HFF-Myc (cell line): ENCODE data around the gene CYP27A1.

ENCODE experiments used
- DNase-seq: peaks from one replicate; pipeline ENCODE4 v3.0.0-alpha.2; 2011; ENCODE audit warnings: low read depth; ENCODE audit errors: extremely low read depth
- H3K4me3 ChIP-seq: replicated peaks from 2 replicates; pipeline ENCODE4 v1.5.1; 2011; ENCODE audit warnings: low read depth, mild to moderate bottlenecking, control low read depth, low read length
- TF ChIP-seq, protein P1 (sequence below): IDR thresholded peaks from 2 replicates; pipeline ENCODE4 v1.5.1; 2012; ENCODE audit warnings: mild to moderate bottlenecking, low read depth, low read length, control low read depth; ENCODE audit errors: missing control alignments

Gene CYP27A1

DNA sequence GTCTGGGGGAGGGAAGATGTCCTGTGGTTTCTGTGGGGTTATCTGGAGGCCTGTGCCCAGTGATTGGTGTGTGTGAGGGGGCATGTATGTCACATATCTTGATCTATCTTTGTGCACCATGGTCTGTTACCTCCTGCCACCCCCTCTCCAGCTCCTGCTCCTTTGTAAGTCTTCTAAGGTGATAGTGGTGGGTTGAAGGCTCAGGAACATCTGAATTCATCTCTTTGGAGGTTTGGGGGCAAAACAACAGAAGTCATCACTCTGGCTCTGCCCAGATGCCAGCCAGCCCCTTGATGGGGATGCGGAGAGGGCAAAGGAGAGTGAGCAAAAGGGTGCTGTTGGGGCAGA lies 74.9 kb downstream of the CYP27A1 start:
- no peak for DNase-seq
- TF ChIP-seq, protein P1, sequence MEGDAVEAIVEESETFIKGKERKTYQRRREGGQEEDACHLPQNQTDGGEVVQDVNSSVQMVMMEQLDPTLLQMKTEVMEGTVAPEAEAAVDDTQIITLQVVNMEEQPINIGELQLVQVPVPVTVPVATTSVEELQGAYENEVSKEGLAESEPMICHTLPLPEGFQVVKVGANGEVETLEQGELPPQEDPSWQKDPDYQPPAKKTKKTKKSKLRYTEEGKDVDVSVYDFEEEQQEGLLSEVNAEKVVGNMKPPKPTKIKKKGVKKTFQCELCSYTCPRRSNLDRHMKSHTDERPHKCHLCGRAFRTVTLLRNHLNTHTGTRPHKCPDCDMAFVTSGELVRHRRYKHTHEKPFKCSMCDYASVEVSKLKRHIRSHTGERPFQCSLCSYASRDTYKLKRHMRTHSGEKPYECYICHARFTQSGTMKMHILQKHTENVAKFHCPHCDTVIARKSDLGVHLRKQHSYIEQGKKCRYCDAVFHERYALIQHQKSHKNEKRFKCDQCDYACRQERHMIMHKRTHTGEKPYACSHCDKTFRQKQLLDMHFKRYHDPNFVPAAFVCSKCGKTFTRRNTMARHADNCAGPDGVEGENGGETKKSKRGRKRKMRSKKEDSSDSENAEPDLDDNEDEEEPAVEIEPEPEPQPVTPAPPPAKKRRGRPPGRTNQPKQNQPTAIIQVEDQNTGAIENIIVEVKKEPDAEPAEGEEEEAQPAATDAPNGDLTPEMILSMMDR = no peak
- H3K4me3 ChIP-seq = no peak overlapping the region

DNA sequence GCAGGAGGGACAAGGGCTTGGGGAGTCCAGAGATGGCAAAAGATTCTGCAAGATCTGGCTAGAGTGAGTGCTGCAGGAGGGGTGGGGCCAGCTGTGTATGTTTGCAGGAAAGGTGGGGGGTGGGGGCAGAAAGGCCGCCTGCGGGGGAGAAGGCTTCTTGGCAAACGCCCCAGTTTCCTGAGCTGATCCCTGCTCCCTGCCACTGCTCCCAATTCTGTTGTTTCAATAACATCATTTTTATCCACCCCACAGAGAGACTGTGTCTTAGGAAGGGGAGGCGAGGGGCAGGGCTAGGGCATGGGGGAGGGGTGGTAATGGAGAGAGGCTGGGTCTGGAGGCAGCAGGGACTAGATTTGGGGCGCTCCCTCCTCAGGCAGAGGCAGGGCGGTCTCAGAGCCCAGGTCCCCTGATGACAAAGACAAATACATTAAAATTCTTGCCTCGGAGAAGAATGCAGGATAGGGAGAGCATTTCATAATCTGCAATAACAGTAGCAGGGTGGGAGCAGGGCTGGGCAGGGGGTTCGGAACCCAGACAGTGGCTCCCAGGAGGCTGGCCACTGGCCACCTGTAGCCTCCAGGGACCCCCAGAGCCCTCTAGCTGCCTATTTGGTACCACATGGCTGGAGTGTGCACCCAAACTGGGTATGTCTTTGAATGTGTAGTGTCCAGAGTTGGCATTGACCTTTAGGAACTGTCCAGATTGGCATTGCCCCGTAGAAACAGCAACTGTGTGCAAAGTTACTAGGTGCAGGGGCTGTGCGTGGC lies 75.6 kb downstream of the CYP27A1 start:
- H3K4me3 ChIP-seq = no peak overlapping the region
- TF ChIP-seq, protein P1 = no peak
- DNase-seq = no peak

DNA sequence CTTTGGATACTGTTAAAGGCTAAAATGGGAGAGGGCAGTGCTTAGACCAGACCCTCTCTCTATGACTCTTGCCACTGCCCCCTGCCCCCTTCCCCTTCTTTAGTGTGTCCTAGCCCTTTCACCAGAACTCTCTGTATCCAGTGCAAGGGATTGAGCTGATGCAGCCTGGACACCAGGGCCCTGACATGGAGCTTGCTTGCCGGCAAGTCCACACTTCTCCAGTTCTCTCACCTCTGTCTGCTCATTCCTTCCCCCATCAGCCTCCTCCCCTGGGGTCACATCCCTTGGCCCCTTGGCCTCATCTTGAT lies 76.1 kb downstream of the CYP27A1 start:
- TF ChIP-seq, protein P1 = no peak
- H3K4me3 ChIP-seq = no peak overlapping the region
- no peak for DNase-seq

DNA sequence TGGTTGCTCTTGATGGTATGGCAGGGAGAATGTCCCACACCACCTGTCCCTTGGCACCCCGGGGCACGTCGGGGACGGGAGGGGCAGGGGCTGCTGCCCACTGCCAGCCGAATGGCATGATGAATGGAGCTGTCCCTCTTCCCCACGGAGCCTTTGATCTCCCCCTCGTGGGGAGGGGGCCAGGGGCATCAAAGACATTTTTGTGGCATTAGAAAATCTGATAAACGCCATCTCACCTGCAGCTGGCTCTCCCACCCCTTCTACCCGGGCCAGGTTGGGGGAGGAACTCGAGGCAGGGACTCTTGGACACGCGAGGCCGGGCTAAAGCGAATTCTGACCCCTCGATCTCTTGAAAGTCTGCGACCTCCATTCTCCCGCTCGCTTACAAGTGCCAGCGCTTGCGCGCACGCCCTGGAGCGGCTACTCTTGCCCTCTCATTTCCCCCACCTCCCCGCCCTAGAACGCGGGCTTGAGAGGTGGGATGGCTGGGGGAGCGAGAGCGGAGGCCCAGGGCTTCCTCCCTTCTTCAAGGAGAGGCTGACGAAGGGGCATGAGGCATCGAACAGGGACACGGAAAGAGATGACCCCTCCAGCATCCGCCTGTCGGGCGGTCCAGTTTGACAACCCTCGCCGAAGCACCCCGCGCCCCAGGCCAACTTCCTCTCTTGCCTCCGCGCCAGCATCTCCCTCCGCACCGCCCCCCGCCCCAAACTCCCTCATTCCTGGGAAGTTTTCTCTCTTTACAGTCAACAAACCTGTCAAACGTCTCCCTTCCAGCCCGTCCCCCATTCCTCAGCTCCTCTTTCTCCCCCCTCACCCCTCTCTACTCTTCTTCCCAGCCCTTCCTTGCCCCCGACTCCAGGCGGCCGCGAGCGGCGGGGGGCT lies 77.0 kb downstream of the CYP27A1 start:
- H3K4me3 ChIP-seq = no peak overlapping the region
- TF ChIP-seq, protein P1 = no peak
- no peak for DNase-seq

DNA sequence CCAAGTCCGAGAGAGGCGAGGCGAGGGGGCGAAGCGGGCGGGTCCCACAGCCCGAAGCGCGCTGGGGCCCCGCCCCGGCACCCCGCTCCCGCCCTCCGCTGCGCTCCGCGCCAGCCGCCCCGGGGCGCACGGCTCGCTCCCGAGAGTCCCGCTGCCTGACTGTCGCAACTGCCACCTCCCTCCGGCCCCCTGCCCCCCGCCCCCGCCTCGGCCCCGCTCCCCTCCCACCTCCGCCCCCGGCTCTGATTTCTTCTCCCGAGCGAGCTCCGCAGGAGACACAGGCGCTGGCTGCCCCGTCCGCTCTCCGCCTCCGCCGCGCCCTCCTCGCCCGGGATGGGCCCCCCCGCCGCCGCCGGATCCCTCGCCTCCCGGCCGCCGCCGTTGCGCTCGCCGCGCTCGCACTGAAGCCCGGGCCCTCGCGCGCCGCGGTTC lies 77.6 kb downstream of the CYP27A1 start, which contains the start of gene WNT6:
Gene WNT6, plus strand, starts transcription at position 250 of the 432 bp plus-strand sequence. CDS start 233 bp downstream, outside the sequence.
- no peak within 1 kb of the TSS for H3K4me3 ChIP-seq
- TF ChIP-seq, protein P1 = no peak
- no peak for DNase-seq

DNA sequence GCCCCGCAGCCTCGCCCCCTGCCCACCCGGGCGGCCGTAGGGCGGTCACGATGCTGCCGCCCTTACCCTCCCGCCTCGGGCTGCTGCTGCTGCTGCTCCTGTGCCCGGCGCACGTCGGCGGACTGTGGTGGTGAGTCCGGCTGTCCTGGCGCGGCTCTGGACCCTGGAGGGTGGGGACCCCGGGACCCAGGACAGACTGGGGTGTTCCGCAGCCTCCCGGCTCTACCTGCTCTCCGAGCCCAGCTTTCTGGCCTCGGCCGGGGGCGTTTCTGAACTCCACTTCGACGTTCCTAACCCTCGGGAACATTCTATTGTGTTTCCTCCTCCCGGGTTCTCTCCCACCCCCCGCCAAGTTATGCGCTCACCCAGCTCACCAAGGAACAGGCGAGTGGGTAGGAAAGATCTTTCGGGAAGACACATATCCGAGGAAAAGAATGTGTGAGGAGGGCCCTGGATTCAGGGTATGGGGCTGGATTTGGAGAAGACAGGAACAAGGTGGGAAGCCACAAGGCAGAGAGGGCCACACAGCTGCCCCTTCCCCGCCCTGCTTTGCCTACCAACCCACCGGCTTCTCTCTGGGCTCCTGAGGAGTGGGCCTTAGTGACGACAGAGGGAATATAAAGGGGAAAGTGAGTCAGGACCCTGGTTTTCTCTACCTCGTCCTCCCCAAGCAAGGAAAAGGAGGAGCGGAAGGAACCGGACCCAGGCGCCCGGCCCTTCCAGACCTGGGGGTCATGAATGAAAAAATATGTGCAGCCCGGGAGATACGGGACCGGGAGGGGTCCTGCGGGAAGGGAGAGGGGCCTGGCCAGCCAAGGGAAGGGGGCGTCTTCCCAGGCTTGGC lies 78.3 kb downstream of the CYP27A1 start:
- no peak overlapping the region for H3K4me3 ChIP-seq
- TF ChIP-seq, protein P1 = no peak
- DNase-seq = no peak
